Stimulated activated CD4-positive, alpha-beta T cell treated with anti-CD3 and anti-CD28 coated beads, Interleukin-4, amount 100 ng/mL, for 24 hours (primary cell): ENCODE data around the gene HDLBP.
"Not testable (repeated sequence)": the region's sequence is repeated elsewhere in the genome, so short reads cannot be mapped to it uniquely, and the experiment has no call there.

Experiments used
- DNase-seq: peaks from one replicate; pipeline ENCODE4 v3.0.0-alpha.2; 2020

The HDLBP gene

DNA sequence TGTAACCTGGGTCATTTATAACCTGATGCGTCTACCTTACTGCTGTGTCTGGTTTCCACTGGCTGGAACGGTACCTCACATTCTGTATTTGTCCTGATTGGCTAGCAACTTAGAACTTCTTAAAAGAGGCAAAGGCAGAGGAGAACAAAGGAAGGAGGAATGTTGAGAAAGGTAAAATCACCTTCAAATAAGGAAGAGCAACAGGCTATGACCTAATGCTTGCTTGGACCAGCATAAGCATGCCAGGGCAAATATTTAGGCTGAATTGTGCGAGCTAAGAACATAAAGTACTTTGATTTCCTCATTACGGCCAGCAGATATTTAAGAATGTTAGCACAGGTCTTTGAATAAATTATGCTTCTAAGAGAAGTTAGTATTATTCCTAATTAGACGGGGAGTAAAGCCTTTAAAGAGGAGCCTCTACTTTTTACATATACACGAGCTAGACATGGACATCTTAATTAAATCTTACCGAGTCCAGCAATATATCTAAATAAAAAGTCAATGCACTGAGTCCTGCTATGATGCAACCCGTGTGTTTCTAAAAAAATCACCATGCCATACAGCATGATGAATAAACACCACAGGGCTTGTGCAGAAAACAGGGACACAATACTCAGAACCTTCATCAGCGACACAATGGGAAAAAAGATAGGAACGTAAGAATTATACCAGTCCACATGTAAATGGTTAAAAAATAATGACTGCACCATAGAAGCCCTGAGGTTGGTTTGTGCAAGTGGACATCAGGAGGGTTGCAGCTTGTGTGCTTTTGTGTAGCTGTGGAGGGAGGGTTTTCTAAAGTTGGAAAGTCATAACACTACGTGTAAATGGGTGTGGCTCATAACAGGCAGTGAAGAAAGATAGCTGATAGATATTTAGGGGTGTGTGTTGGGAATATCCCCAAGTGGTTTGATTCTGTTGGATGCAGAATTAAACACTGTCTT is 14.5 kb upstream of the HDLBP start:
- DNase-seq = no peak

- no peak for DNase-seq
Measured at GRCh38 chr2:241325257-241325656, 9.8 kb upstream of the HDLBP start.

GRCh38 chr2:241324775-241325174 is 9.3 kb upstream of the HDLBP start:
- DNase-seq = no peak

DNA sequence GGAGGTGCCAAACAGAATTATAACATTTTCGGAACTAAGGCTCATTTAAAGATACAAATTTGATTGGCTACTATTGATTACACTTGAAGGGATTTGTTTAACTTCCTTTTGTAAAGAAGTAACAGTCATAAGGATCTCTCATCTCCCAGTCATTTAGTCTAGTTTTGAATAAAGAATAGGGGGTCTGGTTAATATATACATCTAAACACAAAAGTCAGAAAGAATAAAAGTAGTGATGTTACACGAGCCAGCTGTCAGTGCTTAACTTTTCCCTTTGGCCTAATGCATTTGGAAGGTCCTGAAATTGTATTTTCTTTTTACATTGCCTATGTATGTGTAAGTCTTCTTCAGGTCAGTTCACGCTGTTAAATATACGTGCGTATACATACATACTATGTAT is 8.3 kb upstream of the HDLBP start:
- DNase-seq = no peak

- DNase-seq = no peak
Measured at GRCh38 chr2:241321886-241322285, 6.4 kb upstream of the HDLBP start.

- no peak for DNase-seq
Measured at GRCh38 chr2:241321033-241321432, 5.6 kb upstream of the HDLBP start.

- DNase-seq = no peak
Measured at GRCh38 chr2:241320394-241320793, 4.9 kb upstream of the HDLBP start.

DNA sequence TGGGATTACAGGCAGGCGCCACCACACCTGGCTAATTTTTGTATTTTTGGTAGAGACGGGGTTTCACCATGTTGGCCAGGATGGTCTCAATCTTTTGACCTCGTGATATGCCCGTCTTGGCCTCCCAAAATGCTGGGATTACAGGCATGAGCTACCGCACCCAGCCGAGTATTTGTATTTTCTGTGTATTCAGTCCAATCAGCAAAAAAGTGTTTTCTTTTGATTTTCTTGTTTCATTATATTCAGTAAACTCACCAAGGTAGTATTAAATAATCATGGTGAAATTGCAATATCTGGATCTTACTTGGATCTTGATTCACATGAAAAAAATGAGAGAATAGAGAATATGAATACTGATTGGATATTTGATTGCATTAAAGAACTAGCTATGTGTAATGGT is 3.4 kb upstream of the HDLBP start:
- not testable (repeated sequence) for DNase-seq

DNA sequence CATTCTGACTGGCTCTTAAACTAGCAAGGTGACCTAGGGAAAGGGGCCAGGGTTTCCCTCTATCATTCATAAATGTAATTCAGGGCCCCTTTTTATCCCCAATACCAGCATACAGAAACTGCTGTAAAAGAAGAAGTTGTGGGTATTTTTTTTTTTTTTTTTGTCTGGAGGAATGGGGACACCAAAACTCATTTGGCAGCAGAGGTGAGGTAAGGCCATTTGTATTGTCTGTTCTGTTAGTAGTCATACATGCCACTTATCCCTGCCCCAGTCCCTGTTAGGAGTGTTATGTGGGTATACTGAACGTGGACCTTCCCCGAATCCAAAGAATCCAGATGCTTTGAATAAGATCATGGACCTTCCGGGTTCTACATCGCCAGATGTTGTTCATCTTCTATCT is 1.9 kb upstream of the HDLBP start:
- no peak for DNase-seq

GRCh38 chr2:241316825-241317224 is 1.4 kb upstream of the HDLBP start:
- DNase-seq = no peak

DNA sequence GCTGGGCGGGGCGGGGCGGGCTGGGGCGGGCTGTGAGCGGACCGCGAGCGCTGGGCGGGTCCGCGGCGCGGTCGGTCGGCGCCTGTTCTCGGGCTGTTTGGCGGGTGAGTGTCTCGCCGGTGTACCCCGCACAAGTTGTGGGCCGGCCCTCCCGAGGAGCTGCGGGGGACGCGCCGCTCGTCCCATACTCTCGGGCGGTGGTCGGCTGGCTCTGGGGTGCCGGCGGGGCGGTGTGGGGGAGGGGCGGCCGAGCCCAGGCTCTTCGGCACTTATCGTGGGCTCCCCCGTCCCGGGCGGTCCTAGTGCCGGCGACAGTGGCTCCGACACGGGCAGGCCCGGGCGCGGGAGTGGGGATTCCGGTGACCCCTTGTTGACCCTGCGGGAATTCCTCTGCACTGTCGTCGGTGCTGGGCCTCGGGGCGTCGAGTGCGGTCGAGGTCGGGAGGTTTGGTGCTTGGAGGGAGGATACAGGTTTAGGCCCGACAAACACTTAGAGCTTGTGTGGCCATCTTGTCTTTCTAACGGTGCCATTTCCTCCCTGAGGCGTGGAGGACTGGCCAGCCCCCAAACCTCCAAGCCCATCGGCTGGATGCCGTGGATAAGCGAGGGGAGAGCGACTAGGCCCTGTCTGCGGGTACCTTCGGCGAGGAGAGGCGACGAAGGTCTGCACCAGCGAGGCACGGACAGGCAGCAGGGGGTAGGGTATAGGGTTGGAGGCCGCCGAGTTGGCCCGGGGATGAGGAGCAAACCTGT is 583 bp upstream of the HDLBP start, which contains the start of gene SEPTIN2:
Gene SEPTIN2 (plus strand): TSS at position 47 of the 753 bp plus-strand sequence. CDS start 8,308 bp downstream, outside the sequence.
- peak; percentile 74 for DNase-seq

GRCh38 chr2:241314226-241315092 is 1.0 kb downstream of the HDLBP start:
- no peak for DNase-seq

GRCh38 chr2:241313543-241314095 is 1.9 kb downstream of the HDLBP start:
- no peak for DNase-seq

- DNase-seq = no peak
Measured at GRCh38 chr2:241312082-241312481, 3.4 kb downstream of the HDLBP start.

GRCh38 chr2:241310917-241311566 is 4.4 kb downstream of the HDLBP start:
- DNase-seq = no peak

DNA sequence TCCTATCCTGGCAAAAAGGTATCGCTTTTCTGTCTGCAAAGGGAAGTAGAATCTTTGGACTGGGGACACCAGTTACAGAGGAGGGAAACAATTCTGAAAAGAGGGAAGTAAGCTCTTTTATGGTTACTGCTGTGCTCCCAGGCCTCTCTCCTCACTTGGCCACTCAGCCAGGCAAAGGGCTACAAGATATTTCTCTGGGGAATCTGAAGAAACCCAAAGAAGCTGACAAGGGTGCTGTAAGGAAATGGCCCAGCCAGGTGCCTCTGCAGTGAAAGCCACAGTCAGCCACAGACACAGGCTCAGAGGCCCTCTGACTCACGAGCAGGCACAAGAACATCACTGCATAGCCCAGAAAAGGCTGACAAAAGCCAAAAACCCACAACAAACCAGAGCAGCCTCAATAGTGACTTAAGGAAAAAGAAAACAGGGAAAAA is 5.8 kb downstream of the HDLBP start:
- peak; percentile 76 for DNase-seq

DNA sequence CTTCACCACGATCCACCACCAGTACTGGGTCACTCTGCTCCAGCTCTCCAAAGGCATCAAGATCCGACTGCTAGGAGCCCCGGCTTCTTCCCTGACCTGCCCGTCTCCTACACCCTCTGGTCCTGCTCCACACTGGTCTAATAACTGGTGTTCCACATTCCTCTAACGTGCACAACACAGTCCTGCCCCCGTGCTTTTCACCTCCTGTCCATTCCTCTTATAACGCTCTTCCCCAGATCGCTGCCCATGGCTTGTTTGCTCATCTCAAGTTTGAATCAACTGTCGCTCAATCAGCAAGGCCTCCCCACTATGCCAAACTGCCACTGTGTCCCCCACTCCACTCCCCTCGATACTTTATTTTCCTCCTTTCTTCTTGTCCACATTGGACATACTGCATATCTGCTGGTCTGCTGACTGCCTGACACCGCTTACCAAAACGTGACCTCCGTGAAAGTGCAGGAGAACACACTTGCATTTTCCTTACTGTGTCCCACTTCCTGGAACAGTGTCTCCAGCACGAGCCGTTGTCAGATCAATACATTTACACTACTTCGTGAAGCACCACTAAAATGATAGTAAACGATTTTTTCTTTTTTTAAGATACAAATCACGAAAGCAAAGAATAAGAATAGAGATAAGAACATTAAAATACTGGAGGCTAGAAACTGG is 6.5 kb downstream of the HDLBP start:
- DNase-seq = no peak

DNA sequence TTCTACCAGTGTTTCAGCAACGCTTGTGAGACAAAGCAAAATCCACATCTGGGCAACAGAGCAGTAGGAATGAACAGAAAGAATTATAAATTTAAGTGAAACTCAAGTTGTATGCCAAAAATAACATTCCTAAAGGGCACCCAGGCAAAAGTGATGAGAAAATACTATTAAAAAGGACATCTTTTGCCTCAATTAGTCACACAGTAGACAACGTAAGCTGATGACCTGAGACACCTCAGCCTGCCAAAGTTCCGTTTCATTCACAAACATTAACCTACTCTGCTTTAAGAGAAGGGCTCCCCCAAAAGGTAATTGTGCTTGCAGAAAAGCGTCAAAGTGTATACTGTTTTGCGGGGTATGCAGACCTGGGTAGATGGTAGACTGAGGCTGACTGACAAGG is 7.2 kb downstream of the HDLBP start:
- DNase-seq = no peak

DNA sequence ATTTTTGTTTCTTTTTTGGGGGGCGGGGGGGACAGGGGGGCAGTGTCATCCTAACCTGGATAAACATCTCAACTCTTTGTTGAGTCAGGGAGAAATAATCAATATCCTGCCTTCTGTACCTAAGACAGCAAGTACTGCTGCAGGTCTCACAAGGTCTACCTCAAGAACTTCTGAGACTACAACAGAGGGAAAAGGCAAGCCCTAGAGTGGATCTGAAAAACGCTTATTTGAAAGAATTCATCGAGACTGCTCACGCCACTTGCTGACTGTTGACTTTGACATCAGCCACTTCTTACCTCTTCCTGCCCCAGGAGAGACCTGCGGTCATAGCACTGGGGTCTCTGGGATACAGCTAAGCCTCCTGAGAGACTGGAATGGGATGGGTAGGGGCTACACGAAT is 8.4 kb downstream of the HDLBP start:
- no peak for DNase-seq

DNA sequence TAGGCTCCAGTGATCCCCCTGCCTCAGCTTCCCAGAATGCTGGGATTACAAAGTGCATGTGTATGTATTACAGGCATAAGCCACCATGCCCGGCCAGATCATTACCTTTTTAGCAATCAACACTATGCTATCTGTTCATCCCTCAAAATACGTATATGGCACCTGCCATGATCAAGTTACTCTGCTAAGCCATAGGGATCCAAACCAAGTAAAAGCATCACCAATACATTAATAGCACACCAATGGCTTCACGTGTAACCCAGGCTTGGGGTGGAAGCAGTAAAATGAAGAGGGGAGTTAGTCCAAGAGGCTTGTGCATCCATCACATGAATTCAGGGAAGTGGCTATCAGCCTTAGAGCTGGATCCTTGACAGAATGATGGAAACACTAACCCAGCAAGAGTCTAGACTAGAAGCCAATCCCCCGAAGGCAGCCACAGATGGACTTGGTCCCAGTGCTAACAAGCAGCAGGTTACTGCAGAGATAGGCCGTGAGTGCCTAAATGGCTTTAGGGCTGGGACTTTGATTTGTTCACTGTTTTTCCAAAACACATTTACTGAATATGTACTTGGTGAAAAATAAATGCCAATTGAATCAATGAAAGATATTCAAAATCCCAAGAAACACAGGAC is 11.3 kb downstream of the HDLBP start:
- no peak for DNase-seq
